HG02763 (cell line): ENCODE data around the gene REV3L.
A peak's percentile ranks its signal among the peaks of the same experiment; 100 is the strongest.
"Not testable (repeated sequence)": the region's sequence is repeated elsewhere in the genome, so short reads cannot be mapped to it uniquely, and the experiment has no call there.

Source experiments
- ATAC-seq: cut with Tn5 transposase; IDR thresholded peaks from one replicate; pipeline ENCODE4 v1.9.1; 2021; ENCODE audit warnings: mild to moderate bottlenecking, moderate library complexity; ENCODE audit not compliant: unreplicated experiment

The REV3L gene

GRCh38 chr6:111482959-111483735, at the start of gene REV3L:
REV3L (minus strand) TSS chr6:111483218; CDS start chr6:111482888, 330 bp downstream.
- peak; percentile 34 for ATAC-seq

DNA sequence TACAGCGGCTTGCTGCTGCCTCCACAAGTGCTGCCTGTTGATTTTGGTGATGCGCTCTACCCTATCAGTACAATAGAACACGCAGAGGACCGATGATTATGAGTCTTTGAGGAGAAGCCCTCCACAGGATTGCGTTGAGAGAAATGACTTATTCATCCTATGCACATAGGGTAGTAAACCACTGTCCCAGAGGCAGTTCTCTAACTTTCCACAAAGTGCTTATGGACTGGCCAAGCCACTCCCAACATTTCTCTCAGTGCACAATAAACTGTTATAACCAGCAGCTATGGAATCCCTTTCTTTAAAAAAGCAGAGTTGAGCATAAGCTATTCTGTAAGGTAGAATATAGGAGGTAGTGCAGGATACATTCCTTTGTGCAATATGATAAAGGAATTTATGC, 48.2 kb upstream of the REV3L start:
- no peak for ATAC-seq

GRCh38 chr6:111530667-111531066, 47.6 kb upstream of the REV3L start:
- ATAC-seq: no peak

DNA sequence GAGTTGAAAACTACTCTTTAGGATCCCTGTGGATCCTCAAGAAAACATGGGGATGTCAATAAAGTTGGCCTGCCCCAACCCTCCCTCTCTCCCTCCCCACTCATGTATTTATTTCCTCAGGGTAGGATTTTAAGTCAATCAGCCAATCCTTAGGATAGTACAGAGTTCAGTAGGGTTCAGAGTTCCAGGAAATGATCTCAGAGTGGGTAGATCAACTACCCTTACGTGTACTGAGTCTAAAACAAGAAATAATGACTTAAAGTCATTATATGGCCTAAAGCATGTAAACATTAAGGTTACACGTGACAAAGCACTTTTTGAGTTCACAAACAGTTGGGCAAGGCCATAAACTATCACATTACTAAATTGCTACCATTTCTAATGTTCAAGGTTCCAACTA, 47.2 kb upstream of the REV3L start:
- ATAC-seq: no peak

DNA sequence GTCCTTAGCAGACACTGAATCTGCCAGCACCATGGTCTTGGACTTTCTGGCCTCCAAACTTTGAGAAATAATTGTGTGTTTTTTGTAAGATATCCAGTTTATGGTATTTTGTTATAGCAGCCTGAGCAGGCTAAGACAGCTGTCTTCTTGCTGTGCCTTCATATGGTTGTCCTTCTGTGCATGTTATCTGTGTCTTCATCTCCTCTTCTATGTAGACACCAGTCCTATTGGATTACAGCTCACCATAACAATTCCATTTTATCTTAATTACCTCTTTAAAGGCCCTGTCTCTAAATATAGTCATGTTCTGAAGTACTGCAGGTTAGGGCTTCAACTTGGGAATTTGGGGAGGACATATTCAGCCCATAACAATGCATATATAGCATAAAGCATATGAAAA, 44.3 kb upstream of the REV3L start:
- ATAC-seq: no peak

DNA sequence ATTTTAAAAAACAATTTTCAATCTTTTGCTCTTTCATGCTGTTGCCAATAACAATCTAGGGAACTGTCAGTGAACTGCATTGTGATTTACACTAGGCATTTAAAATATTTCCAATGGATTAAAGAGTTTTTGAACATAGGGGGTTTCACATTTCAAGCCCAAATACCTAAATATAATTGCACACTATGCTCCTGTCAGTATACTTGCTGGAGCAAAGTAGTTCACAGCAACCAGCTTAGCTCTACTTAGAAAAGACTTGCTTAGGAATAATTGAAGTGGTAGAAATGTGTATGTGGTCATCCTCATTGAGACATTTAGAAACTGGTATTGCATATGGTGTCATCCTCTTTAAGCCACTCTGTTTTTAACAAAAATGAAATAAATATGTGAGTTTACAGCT, 41.7 kb upstream of the REV3L start:
- no peak for ATAC-seq

- ATAC-seq: no peak
These were observed 41.2 kb upstream of the REV3L start for GRCh38 chr6:111524252-111524651.

GRCh38 chr6:111523484-111524167, 40.6 kb upstream of the REV3L start:
- no peak for ATAC-seq

DNA sequence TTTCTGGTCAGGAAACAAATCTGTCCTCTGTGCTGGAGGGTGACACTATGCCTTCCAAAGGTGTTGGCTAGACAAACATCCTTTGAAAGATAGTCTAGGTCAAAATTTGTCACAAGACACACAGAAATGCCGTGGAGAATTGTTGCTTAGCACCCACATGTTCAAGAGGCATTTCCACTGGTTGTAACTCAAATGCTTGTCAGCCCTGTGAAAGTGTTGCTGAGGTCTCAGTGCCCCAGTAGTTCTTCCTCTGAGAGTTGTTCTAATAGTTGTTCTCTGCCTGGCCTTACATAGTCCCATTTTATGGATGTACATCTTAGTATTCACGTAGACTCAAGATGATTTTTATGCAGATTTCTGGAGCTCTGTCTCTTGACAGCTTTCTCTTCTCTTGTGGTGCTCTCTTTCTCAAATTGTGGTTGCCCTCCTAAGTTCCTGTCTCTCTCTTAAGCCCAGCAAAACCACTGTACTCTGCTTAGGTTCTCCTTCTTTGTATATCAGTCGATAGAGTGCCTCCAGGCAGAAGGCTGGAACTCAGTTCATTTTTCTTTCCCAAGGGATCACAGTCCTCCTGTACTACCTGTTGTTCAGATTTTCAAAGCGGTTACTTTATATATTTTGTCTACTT, 39.5 kb upstream of the REV3L start:
- ATAC-seq: no peak

GRCh38 chr6:111521497-111522270, 38.7 kb upstream of the REV3L start:
- no peak for ATAC-seq

GRCh38 chr6:111520524-111520923, 37.5 kb upstream of the REV3L start:
- ATAC-seq: no peak

DNA sequence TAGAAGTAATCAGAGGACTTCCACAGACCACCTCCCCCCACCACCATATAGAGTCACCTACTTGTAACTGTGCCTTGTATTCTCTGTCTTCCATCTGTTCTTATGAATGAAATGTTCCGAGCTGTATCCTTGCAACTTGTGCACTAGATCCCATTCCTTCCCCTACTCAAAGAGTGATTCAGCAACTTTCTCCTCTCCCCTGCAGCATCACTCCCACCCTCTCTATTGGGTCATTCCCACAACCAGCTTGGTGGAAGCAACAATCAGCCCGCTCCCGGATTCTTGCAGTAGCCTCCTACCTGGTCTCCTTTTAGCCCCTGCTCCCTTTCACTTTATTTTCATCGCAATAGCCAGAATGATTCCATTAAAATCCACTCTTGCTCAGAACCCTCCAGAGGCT, 34.9 kb upstream of the REV3L start:
- ATAC-seq: no peak

GRCh38 chr6:111515259-111515658, 32.2 kb upstream of the REV3L start:
- no peak for ATAC-seq

DNA sequence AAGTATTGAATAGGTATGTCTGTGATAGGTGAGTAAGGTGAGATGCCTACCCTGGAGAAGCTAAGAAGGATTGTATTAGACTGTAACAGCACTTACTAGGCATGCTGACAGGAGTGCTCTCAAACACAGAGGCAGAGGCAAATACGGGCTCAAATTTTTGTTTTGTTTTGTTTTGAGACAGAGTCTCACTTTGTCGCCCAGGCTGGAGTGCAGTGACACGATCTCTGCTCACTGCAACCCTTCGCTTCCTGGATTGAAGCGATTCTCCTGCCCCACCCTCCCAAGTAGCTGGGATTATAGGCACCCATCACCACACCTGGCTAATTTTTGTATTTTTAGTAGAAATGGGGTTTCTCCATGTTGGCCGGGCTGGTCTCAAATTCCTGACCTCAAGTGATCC, 31.5 kb upstream of the REV3L start:
- not testable (repeated sequence) for ATAC-seq

GRCh38 chr6:111507219-111507618, 24.2 kb upstream of the REV3L start:
- ATAC-seq: not testable (repeated sequence)

GRCh38 chr6:111505498-111505897, 22.5 kb upstream of the REV3L start:
- ATAC-seq: not testable (repeated sequence)

GRCh38 chr6:111503660-111504059, 20.6 kb upstream of the REV3L start:
- no peak for ATAC-seq

- no peak for ATAC-seq
These were observed 20.2 kb upstream of the REV3L start for GRCh38 chr6:111503194-111503593.

DNA sequence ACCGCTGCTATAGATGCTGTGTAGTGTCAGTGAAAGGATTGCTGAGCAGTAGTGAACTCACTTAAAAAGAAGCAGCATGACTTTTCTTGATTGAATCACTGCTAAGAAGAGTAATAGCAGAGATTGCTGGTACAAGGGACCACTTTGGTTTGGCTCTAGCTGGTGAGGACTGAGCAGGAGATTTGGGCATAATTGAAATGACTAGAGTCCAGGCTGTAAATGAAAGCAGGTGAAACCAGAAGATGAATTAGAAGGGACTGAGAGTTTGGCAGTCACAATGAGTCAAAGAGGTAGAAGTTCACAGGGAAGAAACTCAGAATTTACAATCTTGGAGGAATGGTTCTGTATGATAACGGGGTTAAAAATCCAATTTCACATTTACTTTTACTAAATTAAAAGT, 19.1 kb upstream of the REV3L start:
- no peak for ATAC-seq

DNA sequence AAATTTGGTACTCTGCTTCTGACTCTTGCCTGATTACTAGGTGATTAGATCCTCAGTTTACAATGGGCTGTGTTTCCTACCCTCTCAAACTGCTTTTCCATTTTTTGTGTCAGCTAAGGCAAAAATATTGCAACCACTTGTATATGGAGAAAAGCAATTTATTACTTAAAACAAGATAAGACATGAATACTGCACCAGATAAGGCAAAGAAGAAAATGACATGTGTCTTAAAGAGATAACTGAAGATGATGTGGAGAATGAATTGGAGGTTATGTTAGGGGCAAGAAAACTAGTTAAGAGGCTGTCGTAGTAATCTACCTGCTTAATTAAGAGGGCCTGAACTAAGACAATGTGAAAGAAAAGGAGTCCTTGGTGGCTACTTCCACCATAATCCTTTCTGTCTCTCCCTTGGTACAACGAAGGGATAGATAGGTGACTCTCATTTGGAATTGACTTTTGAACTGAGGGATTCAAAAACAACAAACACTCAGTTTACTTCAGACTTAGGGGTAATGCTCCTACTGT, 16.3 kb upstream of the REV3L start:
- ATAC-seq: no peak
